Right lobe of liver (tissue), 6 donors: ENCODE results near the gene IL13. TPM values are rescaled to one million over a fixed set of nuclear protein-coding genes. Genes with fewer than 3 reads are reported as not detected.

ENCODE experiments used
- ATAC-seq, 4 donors: fragments of 200-7000 bp; cut with Tn5 transposase; one replicate each; pipeline ENCODE4 v1.9.1; 2020; ENCODE audit warnings: mild to moderate bottlenecking in 4 of 4, moderate library complexity in 4 of 4
- DNase-seq, 3 donors: peaks; one replicate each; pipeline ENCODE4 v3.0.0-alpha.2; 2020
- H3K27ac ChIP-seq, 3 donors: fragments of 200-600 bp; one replicate each; pipeline ENCODE4 v1.8.0; 2022
- H3K27me3 ChIP-seq, 2 donors: fragments of 200-600 bp; one replicate each; pipeline ENCODE4 v1.8.0; 2022
- H3K36me3 ChIP-seq, 4 donors: fragments of 200-600 bp; sonication (generic) in 1 of 4; one replicate each; pipeline versions ENCODE4 v1.5.1 to v1.8.0; 2017 to 2022; ENCODE audit warnings: control low read depth in 1 of 4
- H3K4me1 ChIP-seq, 4 donors: fragments of 200-600 bp; sonication (generic) in 1 of 4; one replicate each; pipeline versions ENCODE4 v1.5.1 to v1.8.0; 2017 to 2022; ENCODE audit warnings: control low read depth in 1 of 4
- H3K4me3 ChIP-seq, 3 donors: fragments of 200-600 bp; one replicate each; pipeline ENCODE4 v1.8.0; 2022
- H3K9me3 ChIP-seq, 4 donors: fragments of 200-600 bp; sonication (generic) in 1 of 4; one replicate each; pipeline versions ENCODE4 v1.5.1 to v1.8.0; 2017 to 2022; ENCODE audit warnings: control low read depth in 1 of 4
- POLR2A ChIP-seq: fragments of 450-650 bp; IDR thresholded peaks from one replicate; pipeline ENCODE4 v1.6.1; 2017; ENCODE audit warnings: antibody characterized with exemption, mild to moderate bottlenecking
- WGBS: methylation state at CpG from one replicate; pipeline ENCODE4 v1.1.6; 2018; ENCODE audit warnings: low coverage, low lambda C conversion rate; ENCODE audit not compliant: insufficient coverage; ENCODE audit errors: missing lambda C conversion rate; 5-methylcytosine and 5-hydroxymethylcytosine counted together
- intact Hi-C, 2 donors: fragments of 100-400 bp; cut with DNase I; formaldehyde crosslinking; loops; one replicate each; pipeline versions ENCODE4 v1.11.2 to v1.14.1; 2022
- total RNA-seq, 6 experiments: library from RNA; depleted of rRNA in 2 of 6; stranded (reverse); fragments of >200 nt in 2 of 6; fragmentation: NEBNext Ultra II Directional in 3 of 6; extraction: Animal tissue kit (Norgen Biotek cat#: 25700) in 3 of 6; gene quantifications; one replicate each; pipeline versions ENCODE4 v1.1.0 to v1.2.4, GENCODE V29; 2016 to 2023
- TF ChIP-seq, protein P1 (sequence below), 4 donors: fragments of 200-600 bp in 3 of 4; fragments of 450-650 bp in 1 of 4; IDR thresholded peaks; one replicate each; pipeline versions ENCODE4 v1.5.1 to v1.8.0; 2016 to 2022; ENCODE audit warnings: antibody characterized with exemption in 4 of 4, mild to moderate bottlenecking in 2 of 4
- donor health status: DM: no; HTN: yes; CAD: no.
- donor health status: DM: no; HTN: no; CAD: no.
- donor health status: DM: no; HTN: no; CAD: no.
- donor health status: DM: no; HTN: yes; CAD: no.
- donor health status: DM: no; HTN: yes; CAD: no.

IL13 gene
- total RNA-seq, 6 experiments from 2014 or later: 0.26 TPM; not detected in 5

DNA sequence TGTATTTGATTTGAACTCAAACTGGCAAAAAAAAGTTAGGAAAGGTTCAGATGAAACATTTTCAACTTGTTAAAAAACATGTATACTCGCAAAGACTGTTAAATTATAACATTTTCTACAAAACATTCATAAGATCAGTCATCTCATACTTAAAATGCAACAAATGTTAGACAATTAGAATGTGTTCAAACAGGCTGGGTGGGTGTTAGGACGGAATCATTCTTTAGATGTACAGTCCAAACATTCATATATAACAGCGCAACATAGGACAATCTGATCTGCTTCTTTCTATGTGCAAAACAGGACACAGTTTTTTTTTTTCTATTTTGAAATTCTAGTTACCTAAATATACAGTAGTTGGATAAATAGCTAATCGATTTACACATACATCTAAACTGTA is 38.0 kb downstream of the IL13 start:
- Histone ChIP-seq H3K4me1 (no peaks in the 10 kb centered on the region), H3K4me3 (no peak overlapping the region), H3K27ac (no peak overlapping the region), H3K27me3 (no peaks in the 10 kb centered on the region), H3K36me3 (no peaks in the 10 kb centered on the region), H3K9me3 (no peaks in the 10 kb centered on the region)
- TF ChIP-seq POLR2A: no peak
- DNase-seq: no peak
- ATAC-seq: no peak
- intact Hi-C loops: no loop called here
- WGBS: 84% methylated on average over 4 of the region's 4 CpGs

DNA sequence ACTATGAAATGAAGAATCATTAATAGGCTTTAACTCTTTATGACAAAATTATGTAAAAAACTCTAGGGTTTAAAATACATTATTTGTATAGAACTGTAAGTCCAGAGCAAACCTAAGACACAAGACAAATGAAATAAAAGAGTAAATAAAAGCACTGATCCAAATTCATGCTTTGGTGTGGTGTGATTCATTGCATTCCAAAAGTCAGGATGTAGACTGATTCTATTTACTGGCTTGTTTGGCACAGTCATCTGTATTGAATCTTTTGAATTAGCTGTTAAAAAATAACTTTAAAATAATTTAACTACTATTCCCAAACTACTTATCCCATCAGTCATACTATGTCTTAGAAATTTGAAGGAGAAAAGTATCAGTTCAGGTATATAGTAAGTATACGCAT is 46.9 kb downstream of the IL13 start:
- intact Hi-C loops: no loop called here
- H3K36me3 ChIP-seq: no peaks in the 10 kb centered on the region
- no peaks in the 10 kb centered on the region for H3K27me3 ChIP-seq
- H3K4me1 ChIP-seq: no peaks in the 10 kb centered on the region
- ATAC-seq (peak in 1 of 4 donors; percentile 64), DNase-seq (no peak)
- H3K27ac ChIP-seq: no peak overlapping the region
- 100% methylated on average over 1 of the region's 1 CpG for WGBS
- no peaks in the 10 kb centered on the region for H3K9me3 ChIP-seq
- H3K4me3 ChIP-seq: no peak overlapping the region
- TF ChIP-seq, protein P1, sequence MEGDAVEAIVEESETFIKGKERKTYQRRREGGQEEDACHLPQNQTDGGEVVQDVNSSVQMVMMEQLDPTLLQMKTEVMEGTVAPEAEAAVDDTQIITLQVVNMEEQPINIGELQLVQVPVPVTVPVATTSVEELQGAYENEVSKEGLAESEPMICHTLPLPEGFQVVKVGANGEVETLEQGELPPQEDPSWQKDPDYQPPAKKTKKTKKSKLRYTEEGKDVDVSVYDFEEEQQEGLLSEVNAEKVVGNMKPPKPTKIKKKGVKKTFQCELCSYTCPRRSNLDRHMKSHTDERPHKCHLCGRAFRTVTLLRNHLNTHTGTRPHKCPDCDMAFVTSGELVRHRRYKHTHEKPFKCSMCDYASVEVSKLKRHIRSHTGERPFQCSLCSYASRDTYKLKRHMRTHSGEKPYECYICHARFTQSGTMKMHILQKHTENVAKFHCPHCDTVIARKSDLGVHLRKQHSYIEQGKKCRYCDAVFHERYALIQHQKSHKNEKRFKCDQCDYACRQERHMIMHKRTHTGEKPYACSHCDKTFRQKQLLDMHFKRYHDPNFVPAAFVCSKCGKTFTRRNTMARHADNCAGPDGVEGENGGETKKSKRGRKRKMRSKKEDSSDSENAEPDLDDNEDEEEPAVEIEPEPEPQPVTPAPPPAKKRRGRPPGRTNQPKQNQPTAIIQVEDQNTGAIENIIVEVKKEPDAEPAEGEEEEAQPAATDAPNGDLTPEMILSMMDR (IDR thresholded peaks at IDR 0.05): no peak
- TF ChIP-seq POLR2A: no peak

DNA sequence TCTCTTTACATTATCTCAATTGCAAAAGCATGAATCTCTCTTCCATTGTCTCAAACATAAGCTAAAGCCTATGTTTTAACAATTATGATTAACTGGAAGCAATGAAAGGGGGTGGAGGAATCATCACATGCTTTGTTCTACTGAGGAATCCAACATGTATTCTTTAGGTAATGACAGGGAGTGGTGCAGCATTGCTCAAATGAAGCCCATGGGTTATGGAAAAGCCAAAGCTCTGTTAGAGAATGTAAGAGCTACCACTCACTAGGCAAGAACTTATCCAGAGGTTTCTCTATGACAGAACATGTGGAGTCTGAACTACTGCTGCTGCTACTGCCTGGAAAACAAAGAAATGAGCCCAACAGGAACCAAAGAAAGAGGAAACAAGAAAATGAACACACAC is 50.7 kb downstream of the IL13 start:
- no peak for ATAC-seq
- intact Hi-C loops: no loop called here
- TF ChIP-seq, protein P1 (IDR thresholded peaks at IDR 0.05): no peak
- TF ChIP-seq POLR2A: no peak
- DNase-seq: no peak
- Histone ChIP-seq H3K27me3 (no peaks in the 10 kb centered on the region), H3K4me1 (no peaks in the 10 kb centered on the region), H3K9me3 (no peaks in the 10 kb centered on the region), H3K4me3 (no peak overlapping the region), H3K36me3 (no peaks in the 10 kb centered on the region), H3K27ac (no peak overlapping the region)

Other genes with a start within 250 kb of the IL13 start
- 10 to 100 TPM; 23.9 to 38.3 (median 30.2) TPM for gene IRF1, start 167.4 kb upstream of the IL13 start, total RNA-seq
- not detected for gene IL5, start 114.7 kb upstream of the IL13 start, total RNA-seq
- gene RAD50, start 101.2 kb upstream of the IL13 start, total RNA-seq: 10 to 100 TPM; 14.1 to 27.7 (median 17.9) TPM
- gene IL4, start 15.8 kb downstream of the IL13 start, total RNA-seq: not detected
- 1 to 10 TPM; 1.3 to 4.2 (median 2.1) TPM for gene KIF3A, start 79.4 kb downstream of the IL13 start, total RNA-seq
- gene CCNI2, start 89.3 kb downstream of the IL13 start, total RNA-seq: under 1 TPM in 1 of 6 experiments, not detected in 5; 0.11 TPM
- 10 to 100 TPM in 5 of 6 experiments, 1 to 10 TPM in 1; 8.0 to 15.9 (median 13.3) TPM for gene SEPTIN8, start 119.1 kb downstream of the IL13 start, total RNA-seq
- gene SOWAHA, start 155.1 kb downstream of the IL13 start, total RNA-seq: 1 to 10 TPM in 5 of 6 experiments, under 1 TPM in 1; 0.95 to 4.7 (median 1.4) TPM
- gene SHROOM1, start 172.5 kb downstream of the IL13 start, total RNA-seq: 10 to 100 TPM; 29.5 to 96.1 (median 77.4) TPM
- gene GDF9, start 208.3 kb downstream of the IL13 start, total RNA-seq: under 1 TPM; 0.20 to 0.71 (median 0.48) TPM
- 100 to 1,000 TPM; 488 to 702 (median 628) TPM for gene UQCRQ, start 208.5 kb downstream of the IL13 start, total RNA-seq
- 100 to 1,000 TPM; 120 to 439 (median 214) TPM for gene LEAP2, start 215.5 kb downstream of the IL13 start, total RNA-seq